ENCODE measurements around the gene CHDH. TPM values are rescaled to one million over a fixed set of nuclear protein-coding genes. Genes with fewer than 3 reads are reported as not detected.
A peak's percentile ranks its signal among the peaks of the same experiment; 100 is the strongest.

CHDH gene
- total RNA-seq, 1 donor from 2014 or later: 1.0 TPM

DNA sequence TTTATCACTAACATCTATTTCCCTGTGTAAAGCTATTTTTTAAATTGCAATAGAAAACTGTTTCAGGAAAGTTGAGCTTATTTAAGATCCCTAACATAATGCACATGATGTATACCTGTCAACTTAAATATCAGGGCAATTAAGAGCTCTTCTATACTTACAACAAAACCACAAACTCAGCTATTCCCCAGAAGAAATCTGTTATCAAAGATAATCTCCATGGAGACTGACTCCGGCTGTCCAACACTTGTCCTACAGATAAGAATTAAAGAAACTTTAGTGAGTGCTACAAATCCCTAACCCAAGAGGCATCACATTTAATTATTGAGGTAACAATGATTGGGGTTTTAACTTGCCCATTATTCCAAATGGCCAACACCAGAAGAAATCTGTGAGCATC, 42.0 kb upstream of the CHDH start:
- H3K9me3 Mint-ChIP-seq (ENCODE audit: unreplicated experiment): no peaks in the 10 kb centered on the region
- no peak for DNase-seq (ENCODE audit: low spot score)
- H3K27ac Mint-ChIP-seq (ENCODE audit: unreplicated experiment): no peak overlapping the region
- no peak overlapping the region for H3K4me3 Mint-ChIP-seq (ENCODE audit: unreplicated experiment)
- peaks cover 14% of the 10 kb centered on the region for H3K36me3 Mint-ChIP-seq (ENCODE audit: low read depth, unreplicated experiment)
- peaks cover 29% of the 10 kb centered on the region for H3K4me1 Mint-ChIP-seq (ENCODE audit: unreplicated experiment)
- peaks cover 2% of the 10 kb centered on the region for H3K27me3 Mint-ChIP-seq (ENCODE audit: unreplicated experiment)
- TF ChIP-seq, protein P1, sequence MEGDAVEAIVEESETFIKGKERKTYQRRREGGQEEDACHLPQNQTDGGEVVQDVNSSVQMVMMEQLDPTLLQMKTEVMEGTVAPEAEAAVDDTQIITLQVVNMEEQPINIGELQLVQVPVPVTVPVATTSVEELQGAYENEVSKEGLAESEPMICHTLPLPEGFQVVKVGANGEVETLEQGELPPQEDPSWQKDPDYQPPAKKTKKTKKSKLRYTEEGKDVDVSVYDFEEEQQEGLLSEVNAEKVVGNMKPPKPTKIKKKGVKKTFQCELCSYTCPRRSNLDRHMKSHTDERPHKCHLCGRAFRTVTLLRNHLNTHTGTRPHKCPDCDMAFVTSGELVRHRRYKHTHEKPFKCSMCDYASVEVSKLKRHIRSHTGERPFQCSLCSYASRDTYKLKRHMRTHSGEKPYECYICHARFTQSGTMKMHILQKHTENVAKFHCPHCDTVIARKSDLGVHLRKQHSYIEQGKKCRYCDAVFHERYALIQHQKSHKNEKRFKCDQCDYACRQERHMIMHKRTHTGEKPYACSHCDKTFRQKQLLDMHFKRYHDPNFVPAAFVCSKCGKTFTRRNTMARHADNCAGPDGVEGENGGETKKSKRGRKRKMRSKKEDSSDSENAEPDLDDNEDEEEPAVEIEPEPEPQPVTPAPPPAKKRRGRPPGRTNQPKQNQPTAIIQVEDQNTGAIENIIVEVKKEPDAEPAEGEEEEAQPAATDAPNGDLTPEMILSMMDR (IDR thresholded peaks at IDR 0.05; ENCODE audit: unreplicated experiment): no peak

DNA sequence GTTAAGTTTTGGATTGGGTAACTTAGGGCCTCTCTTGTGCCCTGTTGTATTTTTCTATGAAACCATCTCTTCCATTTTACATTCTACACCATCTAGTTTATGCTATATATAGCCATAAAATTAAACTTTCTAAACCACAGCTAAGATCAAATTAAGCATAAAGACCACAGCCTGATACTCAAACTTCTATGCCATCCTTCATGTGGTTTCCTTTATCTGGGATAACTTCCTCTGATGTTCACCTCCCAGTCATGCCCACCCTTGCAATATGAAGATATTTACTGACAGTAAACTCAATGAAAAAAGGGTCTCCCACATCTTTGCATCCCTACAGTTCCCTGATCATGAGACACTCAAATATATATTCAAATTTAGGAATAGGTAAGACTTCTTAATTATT, 41.2 kb upstream of the CHDH start:
- Mint-ChIP-seq H3K4me1 (ENCODE audit: unreplicated experiment) (peaks cover 21% of the 10 kb centered on the region), H3K9me3 (ENCODE audit: unreplicated experiment) (no peaks in the 10 kb centered on the region), H3K4me3 (ENCODE audit: unreplicated experiment) (no peak overlapping the region), H3K27ac (ENCODE audit: unreplicated experiment) (peak overlapping the region; percentile 8), H3K36me3 (ENCODE audit: low read depth, unreplicated experiment) (peaks cover 17% of the 10 kb centered on the region), H3K27me3 (ENCODE audit: unreplicated experiment) (peaks cover 5% of the 10 kb centered on the region)
- DNase-seq (ENCODE audit: low spot score): no peak
- TF ChIP-seq, protein P1 (IDR thresholded peaks at IDR 0.05; ENCODE audit: unreplicated experiment): no peak

DNA sequence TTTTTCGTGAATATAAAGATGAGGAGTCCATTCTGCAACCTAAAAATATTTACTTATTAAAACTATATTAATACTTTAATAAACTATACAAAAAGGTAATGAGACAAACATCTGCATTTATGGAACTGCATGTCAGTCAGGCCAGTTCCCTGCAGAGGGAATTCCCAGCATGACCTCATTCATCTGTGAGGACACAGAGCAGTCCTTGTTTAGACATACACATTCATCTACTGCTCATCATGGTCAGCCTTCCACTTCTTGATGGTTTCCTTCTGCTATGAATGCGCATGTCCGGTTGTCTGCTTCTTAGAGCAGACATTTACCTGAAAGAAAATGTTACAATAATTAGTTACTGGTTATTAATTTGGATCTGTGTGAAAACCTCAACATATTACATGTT, 39.0 kb upstream of the CHDH start:
- H3K27ac Mint-ChIP-seq (ENCODE audit: unreplicated experiment): no peak overlapping the region
- H3K9me3 Mint-ChIP-seq (ENCODE audit: unreplicated experiment): no peaks in the 10 kb centered on the region

DNA sequence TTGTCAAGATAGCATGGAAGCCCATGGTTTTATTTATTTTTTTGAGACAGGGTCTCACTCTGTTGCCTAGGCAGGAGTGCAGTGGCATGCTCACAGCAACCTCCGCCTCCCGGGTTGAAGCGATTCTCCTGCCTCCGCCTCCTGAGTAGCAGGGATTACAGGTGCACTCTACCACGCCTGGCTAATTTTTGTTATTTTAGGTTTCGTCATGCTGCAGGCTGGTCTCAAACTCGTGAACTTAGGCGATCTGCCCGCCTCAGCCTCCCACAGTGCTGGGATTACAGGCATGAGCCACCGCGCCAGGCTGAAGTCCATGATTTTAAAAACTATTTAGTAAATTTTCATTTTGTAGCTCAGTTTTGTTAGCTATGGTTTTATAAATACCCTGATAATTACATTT, 38.4 kb upstream of the CHDH start:
- Mint-ChIP-seq H3K27me3 (ENCODE audit: unreplicated experiment) (peaks cover 10% of the 10 kb centered on the region), H3K9me3 (ENCODE audit: unreplicated experiment) (no peaks in the 10 kb centered on the region), H3K36me3 (ENCODE audit: low read depth, unreplicated experiment) (peaks cover 21% of the 10 kb centered on the region), H3K4me1 (ENCODE audit: unreplicated experiment) (peaks cover 21% of the 10 kb centered on the region), H3K4me3 (ENCODE audit: unreplicated experiment) (no peak overlapping the region), H3K27ac (ENCODE audit: unreplicated experiment) (no peak overlapping the region)
- TF ChIP-seq, protein P1 (IDR thresholded peaks at IDR 0.05; ENCODE audit: unreplicated experiment): no peak
- no peak for DNase-seq (ENCODE audit: low spot score)

More for the DNA sequence above, 39.0 kb upstream of the CHDH start:
- TF ChIP-seq, protein P1 (IDR thresholded peaks at IDR 0.05; ENCODE audit: unreplicated experiment): no peak
- DNase-seq (ENCODE audit: low spot score): no peak
- Mint-ChIP-seq H3K36me3 (ENCODE audit: low read depth, unreplicated experiment) (peaks cover 21% of the 10 kb centered on the region), H3K27me3 (ENCODE audit: unreplicated experiment) (peaks cover 10% of the 10 kb centered on the region), H3K4me3 (ENCODE audit: unreplicated experiment) (no peak overlapping the region), H3K4me1 (ENCODE audit: unreplicated experiment) (peaks cover 21% of the 10 kb centered on the region)

DNA sequence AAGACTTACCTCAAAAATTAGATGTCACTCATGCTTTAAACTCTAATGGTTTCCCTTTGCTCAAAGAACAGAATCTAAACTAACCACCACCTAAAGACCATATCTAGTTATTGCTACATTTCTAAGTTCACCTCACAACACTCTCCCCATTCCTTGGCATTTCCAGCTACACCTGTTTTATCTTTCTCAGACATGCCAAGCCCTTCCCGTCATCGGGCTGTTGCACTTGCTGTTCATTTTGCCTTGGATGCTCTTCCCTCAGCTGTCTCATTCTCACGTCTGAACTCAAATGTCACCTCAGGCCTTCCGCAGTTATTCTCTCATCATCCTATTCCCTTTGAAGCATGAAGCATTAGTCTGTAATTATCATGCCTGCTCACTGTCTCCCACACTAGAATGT, 36.8 kb upstream of the CHDH start:
- Mint-ChIP-seq H3K9me3 (ENCODE audit: unreplicated experiment) (no peaks in the 10 kb centered on the region), H3K36me3 (ENCODE audit: low read depth, unreplicated experiment) (peaks cover 29% of the 10 kb centered on the region), H3K27ac (ENCODE audit: unreplicated experiment) (peak overlapping the region; percentile 50), H3K4me1 (ENCODE audit: unreplicated experiment) (peaks cover 18% of the 10 kb centered on the region), H3K4me3 (ENCODE audit: unreplicated experiment) (peak overlapping the region; percentile 97), H3K27me3 (ENCODE audit: unreplicated experiment) (peaks cover 7% of the 10 kb centered on the region)
- no peak for DNase-seq (ENCODE audit: low spot score)
- TF ChIP-seq, protein P1 (IDR thresholded peaks at IDR 0.05; ENCODE audit: unreplicated experiment): no peak

Measured in endothelial cell (in vitro differentiated cells).